Measurements from ENCODE around the gene GRAP2. TPM values are rescaled to one million over a fixed set of nuclear protein-coding genes. Genes with fewer than 3 reads are reported as not detected.

Gene GRAP2
- polyA plus RNA-seq, 1 donor (not counting 4 experiments of a cell fraction or from before 2014, with no cell fraction given) = not detected

DNA sequence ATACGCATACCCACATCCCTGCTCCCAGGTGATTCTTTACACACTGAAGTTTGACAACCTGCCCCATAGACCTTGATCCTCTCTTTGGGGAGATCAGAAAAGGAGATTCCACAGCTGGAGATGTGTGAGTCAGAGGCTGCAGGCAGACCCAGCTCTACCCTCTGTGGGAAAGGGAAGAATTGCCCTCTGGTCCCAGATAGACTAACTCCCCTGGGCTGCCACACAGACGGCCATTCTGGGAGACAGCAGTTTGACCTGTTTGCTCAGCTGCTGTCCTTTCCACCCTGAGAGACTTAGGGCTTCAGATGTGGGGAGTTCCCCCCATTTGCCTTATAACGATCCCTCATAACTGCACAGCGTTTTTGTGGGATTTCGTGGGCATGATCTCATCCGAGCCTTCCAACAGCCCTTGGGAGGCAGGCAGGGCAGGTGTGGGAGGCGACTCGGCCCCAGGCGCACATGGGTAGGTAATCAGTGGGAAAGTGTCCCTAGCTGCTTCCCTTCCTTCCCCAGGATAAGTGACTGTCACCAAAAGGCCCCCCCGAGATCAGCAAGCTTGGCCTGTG lies 107.9 kb downstream of the GRAP2 start:
- Histone ChIP-seq H3K4me1 (ENCODE audit: control insufficient read depth, extremely low read depth, insufficient read depth, low read length) (peaks cover 62% of the 10 kb centered on the region), H3K4me2 (ENCODE audit: control insufficient read depth, extremely low read depth, insufficient read depth, low read depth, low read length) (peak overlapping the region; percentile 29), H3K4me3 (ENCODE audit: control insufficient read depth in 2 of 3, extremely low read depth in 1 of 3, insufficient read depth in 2 of 3, low read depth in 1 of 3, low read length in 3 of 3) (no peak overlapping the region), H3K9ac (ENCODE audit: control insufficient read depth, extremely low read depth, insufficient read depth, low read length) (peak overlapping the region; percentile 49), H4K20me1 (ENCODE audit: control insufficient read depth, extremely low read depth, insufficient read depth, low read length) (peaks cover 13% of the 10 kb centered on the region), H3K79me2 (ENCODE audit: control insufficient read depth, insufficient read depth, low read length) (peaks cover 61% of the 10 kb centered on the region), H2AFZ (ENCODE audit: control insufficient read depth, low read length) (no peak overlapping the region), H3K9me3 (ENCODE audit: control insufficient read depth, low read depth, low read length) (no peaks in the 10 kb centered on the region), H3K36me3 (ENCODE audit: control insufficient read depth in 2 of 2, extremely low read depth in 1 of 2, insufficient read depth in 2 of 2, low read length in 2 of 2) (peaks cover 8 to 11% of the 10 kb centered on the region in 2 experiments), H3K27ac (ENCODE audit: control insufficient read depth, insufficient read depth, low read length) (peak overlapping the region; percentile 47), H3K27me3 (ENCODE audit: control insufficient read depth, extremely low read depth, insufficient read depth, low read length) (no peaks in the 10 kb centered on the region), H3K9me1 (ENCODE audit: control insufficient read depth, extremely low read depth, insufficient read depth, low read length) (peaks cover 14% of the 10 kb centered on the region)
- DNase-seq (ENCODE audit: low read depth, low spot score) (no peak), FAIRE-seq (peak; percentile 91)
- dilution Hi-C loops (cut with MboI; ENCODE audit: extremely low pct_ligation_motif_present, low sequenced_read_pairs) = no loop called here
- no peak for TF ChIP-seq EZH2 (IDR thresholded peaks at IDR 0.05; ENCODE audit: low read length)
- TF ChIP-seq, protein P1, sequence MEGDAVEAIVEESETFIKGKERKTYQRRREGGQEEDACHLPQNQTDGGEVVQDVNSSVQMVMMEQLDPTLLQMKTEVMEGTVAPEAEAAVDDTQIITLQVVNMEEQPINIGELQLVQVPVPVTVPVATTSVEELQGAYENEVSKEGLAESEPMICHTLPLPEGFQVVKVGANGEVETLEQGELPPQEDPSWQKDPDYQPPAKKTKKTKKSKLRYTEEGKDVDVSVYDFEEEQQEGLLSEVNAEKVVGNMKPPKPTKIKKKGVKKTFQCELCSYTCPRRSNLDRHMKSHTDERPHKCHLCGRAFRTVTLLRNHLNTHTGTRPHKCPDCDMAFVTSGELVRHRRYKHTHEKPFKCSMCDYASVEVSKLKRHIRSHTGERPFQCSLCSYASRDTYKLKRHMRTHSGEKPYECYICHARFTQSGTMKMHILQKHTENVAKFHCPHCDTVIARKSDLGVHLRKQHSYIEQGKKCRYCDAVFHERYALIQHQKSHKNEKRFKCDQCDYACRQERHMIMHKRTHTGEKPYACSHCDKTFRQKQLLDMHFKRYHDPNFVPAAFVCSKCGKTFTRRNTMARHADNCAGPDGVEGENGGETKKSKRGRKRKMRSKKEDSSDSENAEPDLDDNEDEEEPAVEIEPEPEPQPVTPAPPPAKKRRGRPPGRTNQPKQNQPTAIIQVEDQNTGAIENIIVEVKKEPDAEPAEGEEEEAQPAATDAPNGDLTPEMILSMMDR (optimal IDR thresholded peaks at IDR 0.05 in 1 of 3, IDR thresholded peaks at IDR 0.05 in 1 of 3, conservative IDR thresholded peaks at IDR 0.05 in 1 of 3; ENCODE audit: extremely low read depth in 1 of 3, insufficient read depth in 2 of 3, low read length in 3 of 3) = no peak

DNA sequence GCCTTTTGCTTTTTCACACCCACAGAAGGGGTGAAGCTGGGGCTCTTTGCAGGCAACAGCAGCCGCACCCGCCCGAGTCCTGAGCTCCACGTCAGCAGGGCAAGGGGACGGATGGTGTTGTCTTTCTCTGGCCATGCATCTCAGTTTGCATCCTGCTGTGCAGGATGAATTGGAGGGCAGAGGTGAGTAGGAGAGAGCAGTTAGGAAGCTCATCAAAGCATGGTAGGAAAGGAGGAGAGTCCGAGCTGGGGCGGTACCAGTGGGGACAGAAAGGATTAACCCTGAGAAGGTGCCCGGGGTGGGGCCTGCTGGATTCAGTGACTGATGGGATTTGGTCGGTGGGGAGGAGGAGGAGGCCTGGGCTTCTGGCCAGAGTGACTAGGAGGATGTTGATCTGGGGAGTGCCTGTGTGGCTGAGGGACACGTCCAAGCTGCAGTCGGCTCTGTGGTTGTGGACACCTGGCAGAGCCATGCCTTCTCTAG lies 108.4 kb downstream of the GRAP2 start:
- dilution Hi-C loops (cut with MboI; ENCODE audit: extremely low pct_ligation_motif_present, low sequenced_read_pairs) = no loop called here
- FAIRE-seq = no peak
- Histone ChIP-seq H3K36me3 (ENCODE audit: control insufficient read depth in 2 of 2, extremely low read depth in 1 of 2, insufficient read depth in 2 of 2, low read length in 2 of 2) (peaks cover 8 to 11% of the 10 kb centered on the region in 2 experiments), H3K9ac (ENCODE audit: control insufficient read depth, extremely low read depth, insufficient read depth, low read length) (peak overlapping the region; percentile 49), H3K4me3 (ENCODE audit: control insufficient read depth in 2 of 3, extremely low read depth in 1 of 3, insufficient read depth in 2 of 3, low read depth in 1 of 3, low read length in 3 of 3) (peak overlapping the region in 1 of 3 experiments; percentile 11), H2AFZ (ENCODE audit: control insufficient read depth, low read length) (no peak overlapping the region), H3K4me1 (ENCODE audit: control insufficient read depth, extremely low read depth, insufficient read depth, low read length) (peaks cover 65% of the 10 kb centered on the region), H3K27me3 (ENCODE audit: control insufficient read depth, extremely low read depth, insufficient read depth, low read length) (no peaks in the 10 kb centered on the region), H4K20me1 (ENCODE audit: control insufficient read depth, extremely low read depth, insufficient read depth, low read length) (peaks cover 13% of the 10 kb centered on the region), H3K79me2 (ENCODE audit: control insufficient read depth, insufficient read depth, low read length) (peaks cover 61% of the 10 kb centered on the region), H3K9me3 (ENCODE audit: control insufficient read depth, low read depth, low read length) (no peaks in the 10 kb centered on the region), H3K4me2 (ENCODE audit: control insufficient read depth, extremely low read depth, insufficient read depth, low read depth, low read length) (peak overlapping the region; percentile 29), H3K27ac (ENCODE audit: control insufficient read depth, insufficient read depth, low read length) (peak overlapping the region; percentile 47), H3K9me1 (ENCODE audit: control insufficient read depth, extremely low read depth, insufficient read depth, low read length) (peaks cover 14% of the 10 kb centered on the region)
- DNase-seq (ENCODE audit: low read depth, low spot score) = no peak
- TF ChIP-seq, protein P1 (optimal IDR thresholded peaks at IDR 0.05 in 1 of 3, IDR thresholded peaks at IDR 0.05 in 1 of 3, conservative IDR thresholded peaks at IDR 0.05 in 1 of 3; ENCODE audit: extremely low read depth in 1 of 3, insufficient read depth in 2 of 3, low read length in 3 of 3) = no peak
- TF ChIP-seq EZH2 (IDR thresholded peaks at IDR 0.05; ENCODE audit: low read length) = no peak

Data from keratinocyte (primary cell).